ENCODE results near the gene CLCN7. TPM values are rescaled to one million over a fixed set of nuclear protein-coding genes. Genes with fewer than 3 reads are reported as not detected.

The CLCN7 gene
- total and polyA plus RNA-seq, 9 of the 15 experiments (the other 6 are each of a cell fraction or from before 2014, with no cell fraction given) = 0.06 to 126 (median 18.7) TPM

GRCh38 chr16:1431497-1432270, 43.1 kb downstream of the CLCN7 start:
- peaks cover 0 to 15% of the 10 kb centered on the region in 2 experiments; a peak in 2 of 5 replicates for H3K27me3 ChIP-seq (ENCODE audit: control insufficient read depth in 2 of 2, insufficient read depth in 2 of 2, low read length in 2 of 2)
- peaks cover 0 to 94% of the 10 kb centered on the region in 2 experiments; a peak in 2 of 5 replicates for H3K4me1 ChIP-seq (replicated peaks in 1 of 2; ENCODE audit: control insufficient read depth in 2 of 2, insufficient read depth in 2 of 2, low read length in 2 of 2)
- no peaks in the 10 kb centered on the region for H3K9me1 ChIP-seq (ENCODE audit: control insufficient read depth, insufficient read depth, low read length)
- intact Hi-C loops (cut with micrococcal nuclease) = no loop called here
- no peak for ATAC-seq
- no peaks in the 10 kb centered on the region for H4K20me1 ChIP-seq (replicated peaks; ENCODE audit: control insufficient read depth, insufficient read depth, low read length)
- BruUV-seq (replicated peaks) = no TSS peak
- no peaks in the 10 kb centered on the region for H3K79me2 ChIP-seq (ENCODE audit: control insufficient read depth, insufficient read depth, low read length)
- TF ChIP-seq CEBPB (tag; IDR thresholded peaks at IDR 0.05) (no peak), PHF21A (IDR thresholded peaks at IDR 0.05; ENCODE audit: borderline replicate concordance, low read depth) (no peak), POLR2B (IDR thresholded peaks at IDR 0.05; ENCODE audit: low read depth, partially characterized antibody) (no peak), PPARD (CRISPR knock-in tag; IDR thresholded peaks at IDR 0.05) (no peak), PCBP1 (IDR thresholded peaks at IDR 0.05; ENCODE audit: low read depth, low read length, poor library complexity, severe bottlenecking) (peak; percentile 16), SMAD1 (IDR thresholded peaks at IDR 0.05; ENCODE audit: low read depth, low read length, partially characterized antibody) (no peak), CREM (IDR thresholded peaks at IDR 0.05; ENCODE audit: low read depth) (no peak), GTF2F1 (IDR thresholded peaks at IDR 0.05; ENCODE audit: low read depth, low read length) (no peak)
- ChIA-PET POLR2A (interaction anchor here (1.4 kb wide), 1 partner anchor 11 kb away, joined by 6 read pairs; the partner anchor contains the start of gene UQCC4), CTCF (ENCODE audit: low intra/inter-chr PET ratio) (no interaction called here)
- no peak overlapping the region for H3K4me3 ChIP-seq
- H3K9me3 ChIP-seq (replicated peaks; ENCODE audit: control insufficient read depth, insufficient read depth, low read depth, low read length) = no peaks in the 10 kb centered on the region
- DNase-seq (ENCODE audit: extremely low read depth in 1 of 4, low spot score in 3 of 4) = no peak
- H3K27ac ChIP-seq (ENCODE audit: extremely low read depth, low read depth, low read length) = no peak overlapping the region
- peak overlapping the region in 1 of 2 experiments; percentile 61; a peak in 2 of 4 replicates for H3K9ac ChIP-seq (ENCODE audit: insufficient read depth in 1 of 2, low read depth in 2 of 2, low read length in 2 of 2)
- no peak overlapping the region for H2AFZ ChIP-seq (ENCODE audit: low read depth, low read length)
- no peak for FAIRE-seq
- no peak overlapping the region for H3K4me2 ChIP-seq (ENCODE audit: insufficient read depth, low read length)
- 30% methylated on average over 11 of the region's 20 CpGs for WGBS (ENCODE audit: insufficient coverage, low coverage, missing lambda C conversion rate)
- no peaks in the 10 kb centered on the region for H3K36me3 ChIP-seq (ENCODE audit: control insufficient read depth, insufficient read depth, low read length)
- in situ Hi-C loops (cut with MboI) = no loop called here

All from K562 (cell line).